ENCODE data around the gene KRTAP10-10.

Gene KRTAP10-10

DNA sequence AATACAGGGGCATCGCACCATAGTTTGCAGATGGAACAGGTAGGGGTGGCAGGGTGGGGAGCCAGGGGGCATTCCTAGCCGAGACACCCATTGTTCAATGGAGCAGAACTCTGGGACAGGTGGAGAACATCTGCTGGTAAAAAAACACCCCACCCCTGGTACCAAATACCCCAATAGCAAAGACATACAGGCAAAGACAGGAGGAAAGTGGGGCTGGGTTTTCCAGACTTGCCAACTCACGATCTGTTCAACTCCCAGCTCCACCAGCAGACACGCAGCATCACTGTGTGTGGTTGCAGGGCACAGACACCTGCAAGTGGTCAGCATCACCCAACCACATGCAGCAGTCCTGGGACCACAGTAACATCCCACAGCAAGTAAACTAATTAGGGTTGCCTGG is 25.6 kb upstream of the KRTAP10-10 start:
- DNase-seq (ENCODE audit: low spot score), result no peak
- TF ChIP-seq CTCF (IDR thresholded peaks at IDR 0.05; ENCODE audit: borderline replicate concordance, control extremely low read depth, extremely low read depth, insufficient read depth, missing control alignments), result no peak
- in situ Hi-C loops (cut with MboI; ENCODE audit: low sequenced_read_pairs, unreplicated experiment), result no loop called here

DNA sequence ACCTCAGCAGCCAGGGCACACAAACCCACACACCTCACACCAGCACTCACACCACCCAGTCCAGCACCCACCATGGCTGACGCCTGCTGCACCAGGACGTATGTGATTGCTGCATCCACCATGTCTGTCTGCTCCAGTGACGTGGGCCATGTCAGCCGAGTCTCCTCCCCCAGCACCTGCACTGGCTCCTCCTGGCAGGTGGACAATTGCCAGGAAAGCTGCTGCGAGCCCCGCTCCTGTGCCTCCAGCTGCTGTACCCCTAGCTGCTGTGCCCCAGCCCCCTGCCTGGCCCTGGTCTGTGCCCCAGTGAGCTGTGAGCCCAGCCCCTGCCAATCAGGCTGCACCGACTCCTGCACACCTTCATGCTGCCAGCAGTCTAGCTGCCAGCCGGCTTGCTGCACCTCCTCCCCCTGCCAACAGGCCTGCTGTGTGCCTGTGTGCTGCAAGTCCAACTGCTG is 25.1 kb upstream of the KRTAP10-10 start, which contains the start of gene KRTAP10-8:
Gene KRTAP10-8 (plus strand): TSS at position 51 of the 458 bp plus-strand sequence. CDS start 22 bp downstream, at position 73.
- in situ Hi-C loops (cut with MboI; ENCODE audit: low sequenced_read_pairs, unreplicated experiment), result no loop called here
- DNase-seq (ENCODE audit: low spot score), result no peak
- TF ChIP-seq CTCF (IDR thresholded peaks at IDR 0.05; ENCODE audit: borderline replicate concordance, control extremely low read depth, extremely low read depth, insufficient read depth, missing control alignments), result no peak

GRCh38 chr21:44612669-44613229 is 24.4 kb upstream of the KRTAP10-10 start:
- DNase-seq (ENCODE audit: low spot score), result no peak
- in situ Hi-C loops (cut with MboI; ENCODE audit: low sequenced_read_pairs, unreplicated experiment), result no loop called here
- TF ChIP-seq CTCF (IDR thresholded peaks at IDR 0.05; ENCODE audit: borderline replicate concordance, control extremely low read depth, extremely low read depth, insufficient read depth, missing control alignments), result no peak

GRCh38 chr21:44613386-44614155 is 23.6 kb upstream of the KRTAP10-10 start:
- no peak for TF ChIP-seq CTCF (IDR thresholded peaks at IDR 0.05; ENCODE audit: borderline replicate concordance, control extremely low read depth, extremely low read depth, insufficient read depth, missing control alignments)

GRCh38 chr21:44614161-44614631 is 23.0 kb upstream of the KRTAP10-10 start:
- TF ChIP-seq CTCF (IDR thresholded peaks at IDR 0.05; ENCODE audit: borderline replicate concordance, control extremely low read depth, extremely low read depth, insufficient read depth, missing control alignments), result no peak
- in situ Hi-C loops (cut with MboI; ENCODE audit: low sequenced_read_pairs, unreplicated experiment), result no loop called here
- no peak for DNase-seq (ENCODE audit: low spot score)

More at GRCh38 chr21:44613386-44614155, 23.6 kb upstream of the KRTAP10-10 start:
- no peak for DNase-seq (ENCODE audit: low spot score)
- in situ Hi-C loops (cut with MboI; ENCODE audit: low sequenced_read_pairs, unreplicated experiment), result no loop called here

DNA sequence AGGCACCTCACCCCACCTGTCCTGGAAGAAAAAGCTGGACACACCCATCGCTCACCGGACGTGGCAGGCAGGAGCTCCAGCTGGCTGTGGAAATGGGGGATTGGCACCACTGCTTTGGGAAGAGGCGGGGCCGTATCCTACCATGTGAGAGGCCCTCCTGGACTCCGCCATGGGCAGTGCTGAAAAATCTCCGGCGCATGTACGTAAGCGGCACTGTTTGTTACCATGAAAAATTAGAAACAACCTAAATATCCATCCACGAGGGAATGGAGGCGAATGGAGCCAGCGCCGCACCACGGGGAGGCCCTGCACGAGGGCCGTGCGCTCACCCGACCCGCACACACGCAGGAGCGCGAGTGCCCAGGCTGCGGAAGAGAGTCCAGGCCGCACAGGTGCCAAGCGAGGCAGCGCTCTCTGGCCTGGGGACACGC is 22.2 kb upstream of the KRTAP10-10 start:
- DNase-seq (ENCODE audit: low spot score), result no peak
- no peak for TF ChIP-seq CTCF (IDR thresholded peaks at IDR 0.05; ENCODE audit: borderline replicate concordance, control extremely low read depth, extremely low read depth, insufficient read depth, missing control alignments)
- in situ Hi-C loops (cut with MboI; ENCODE audit: low sequenced_read_pairs, unreplicated experiment), result no loop called here
